ENCODE data around the gene FRYL. TPM values are rescaled to one million over a fixed set of nuclear protein-coding genes. Genes with fewer than 3 reads are reported as not detected.

Gene FRYL
- total and polyA plus RNA-seq, 12 donors: 16.5 to 64.4 (median 41.1) TPM

DNA sequence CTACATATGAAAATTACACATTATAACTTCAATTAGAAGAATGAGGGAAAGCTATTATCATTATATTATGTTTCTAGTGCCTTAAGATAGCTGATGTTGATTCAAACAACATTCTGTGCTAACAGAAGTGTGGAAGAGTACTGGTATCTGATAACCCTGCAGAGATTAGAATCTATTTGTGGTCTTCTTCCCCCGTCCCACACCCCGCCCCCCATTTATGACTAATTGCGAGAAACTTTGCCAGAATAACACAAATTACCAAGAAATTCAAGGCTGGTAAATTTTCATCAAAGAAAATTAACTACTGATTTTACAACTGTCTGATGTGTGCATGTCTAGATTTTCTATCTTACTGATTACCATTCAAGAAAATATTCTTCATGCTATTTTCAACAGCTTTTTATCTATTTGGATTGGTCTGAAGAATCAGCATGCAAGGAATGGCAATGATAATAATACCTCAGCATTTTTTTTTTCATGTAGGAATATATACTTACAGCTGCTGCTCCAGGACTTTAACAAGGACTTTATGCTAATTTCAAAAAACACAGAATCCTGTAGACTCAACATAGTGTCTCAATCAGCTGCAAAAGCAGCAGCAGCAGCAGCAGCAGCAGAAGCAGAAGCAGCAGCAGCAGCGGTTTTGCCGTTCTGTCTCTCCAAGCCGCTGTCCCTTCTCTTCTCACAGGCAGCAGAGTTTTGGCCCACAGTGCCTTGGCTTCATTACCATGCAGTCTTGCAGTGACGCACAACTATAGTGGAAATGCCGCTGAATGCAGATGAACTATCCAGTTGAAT is 126.7 kb downstream of the FRYL start:
- H3K4me3 ChIP-seq: peak overlapping the region in 1 of 4 donors; percentile 19
- TF ChIP-seq POLR2A (IDR thresholded peaks at IDR 0.05) (peak in 1 of 2 donors; percentile 59), CTCF (IDR thresholded peaks at IDR 0.05) (no peak)
- 18 to 31% (median 24%) methylated on average over 8 of the region's 8 CpGs for WGBS, 4 donors
- no peaks in the 10 kb centered on the region for H3K9me3 ChIP-seq (replicated peaks in 1 of 3)
- H3K4me1 ChIP-seq (replicated peaks in 1 of 2): peaks cover 26 to 43% of the 10 kb centered on the region in 2 donors
- peak overlapping the region in 4 of 5 donors; percentile 26 to 51 (median 30) for H3K27ac ChIP-seq
- intact Hi-C loops (cut with DNase I): no loop called here
- no peaks in the 10 kb centered on the region for H3K36me3 ChIP-seq (replicated peaks in 1 of 2)
- H3K27me3 ChIP-seq: no peaks in the 10 kb centered on the region
- DNase-seq: peak; percentile 55 to 77 (median 69)

DNA sequence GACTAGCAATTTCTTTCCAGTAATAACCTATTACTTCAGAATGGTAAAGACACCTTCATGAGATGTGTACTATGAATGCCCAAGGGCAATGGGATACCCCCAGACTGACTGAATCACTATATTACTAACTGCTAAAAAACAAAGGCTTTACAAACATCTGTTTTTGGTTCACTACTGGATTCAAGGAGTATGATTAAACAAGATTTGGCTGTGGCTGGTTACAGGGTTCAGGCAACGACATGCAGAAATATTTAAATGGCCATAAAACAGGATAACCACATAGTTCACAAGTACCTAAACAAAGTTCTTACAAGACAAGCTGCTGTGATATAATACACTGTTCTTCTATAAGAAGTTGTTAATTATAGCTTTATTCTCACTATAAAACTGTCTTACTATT is 128.2 kb downstream of the FRYL start:
- H3K9me3 ChIP-seq (replicated peaks in 1 of 3): no peaks in the 10 kb centered on the region
- H3K36me3 ChIP-seq (replicated peaks in 1 of 2): no peaks in the 10 kb centered on the region
- no peak overlapping the region for H3K4me3 ChIP-seq
- H3K27me3 ChIP-seq: no peaks in the 10 kb centered on the region
- H3K4me1 ChIP-seq (replicated peaks in 1 of 2): peaks cover 26 to 43% of the 10 kb centered on the region in 2 donors
- no peak overlapping the region for H3K27ac ChIP-seq
- DNase-seq: no peak
- TF ChIP-seq CTCF (IDR thresholded peaks at IDR 0.05): no peak
- no peak for TF ChIP-seq POLR2A (IDR thresholded peaks at IDR 0.05)
- WGBS, 4 donors: 81 to 92% (median 88%) methylated on average over 1 of the region's 1 CpG
- intact Hi-C loops (cut with DNase I): no loop called here

DNA sequence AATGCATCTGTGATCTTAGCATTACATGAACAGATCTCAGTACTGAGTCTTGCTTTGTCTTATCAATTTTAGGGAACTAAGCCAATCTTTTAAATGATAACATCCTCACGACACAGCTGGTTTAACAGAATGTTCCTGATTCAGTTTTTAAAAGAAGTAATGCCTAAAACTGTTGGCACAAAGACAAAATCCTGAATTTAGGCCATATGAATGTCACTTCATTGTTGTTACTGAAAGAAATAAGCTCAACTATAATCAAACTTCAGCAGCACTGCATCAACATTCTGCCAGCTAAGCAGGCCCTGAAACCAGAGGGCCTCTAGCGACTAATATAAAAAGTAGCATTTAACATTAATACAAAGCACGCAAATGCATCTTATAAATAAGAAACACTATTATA is 130.6 kb downstream of the FRYL start:
- intact Hi-C loops (cut with DNase I): no loop called here
- no peaks in the 10 kb centered on the region for H3K9me3 ChIP-seq (replicated peaks in 1 of 3)
- TF ChIP-seq CTCF (IDR thresholded peaks at IDR 0.05) (no peak), POLR2A (IDR thresholded peaks at IDR 0.05) (no peak)
- H3K27me3 ChIP-seq: no peaks in the 10 kb centered on the region
- WGBS, 4 donors: 59 to 63% (median 61%) methylated on average over 3 of the region's 3 CpGs
- no peaks in the 10 kb centered on the region for H3K36me3 ChIP-seq (replicated peaks in 1 of 2)
- H3K4me1 ChIP-seq (replicated peaks in 1 of 2): peaks cover 25 to 36% of the 10 kb centered on the region in 2 donors
- no peak overlapping the region for H3K27ac ChIP-seq
- no peak overlapping the region for H3K4me3 ChIP-seq
- DNase-seq: no peak

DNA sequence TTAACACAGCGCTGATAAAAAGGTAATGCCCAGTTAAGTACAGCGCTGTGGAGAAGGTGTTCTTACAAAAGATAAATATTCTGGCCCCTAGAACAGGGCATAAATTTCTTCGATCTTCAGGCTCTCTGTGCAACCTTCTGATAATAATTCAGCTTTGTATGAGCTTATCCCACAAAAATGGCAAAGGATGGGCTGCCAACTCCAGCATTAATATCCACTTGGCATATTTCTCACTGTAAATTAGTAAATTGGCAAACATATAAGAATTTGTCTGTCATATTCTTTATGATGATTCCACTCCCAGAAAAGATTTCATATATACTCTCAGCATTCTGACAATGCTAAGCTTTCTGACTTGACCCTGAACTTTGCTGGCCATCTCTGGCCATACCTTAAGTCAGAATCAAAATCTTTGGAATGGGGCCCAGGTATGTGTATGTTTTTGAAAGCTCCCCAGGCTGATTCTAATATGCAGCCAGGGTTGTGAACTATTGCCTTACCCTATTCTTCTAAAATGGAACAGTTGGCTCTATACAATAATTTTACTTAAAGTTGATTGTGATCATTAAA is 134.8 kb downstream of the FRYL start:
- intact Hi-C loops (cut with DNase I): no loop called here
- Histone ChIP-seq H3K27ac (no peak overlapping the region), H3K9me3 (replicated peaks in 1 of 3) (no peaks in the 10 kb centered on the region), H3K36me3 (replicated peaks in 1 of 2) (no peaks in the 10 kb centered on the region), H3K27me3 (no peaks in the 10 kb centered on the region), H3K4me3 (no peak overlapping the region), H3K4me1 (replicated peaks in 1 of 2) (peaks cover 13 to 28% of the 10 kb centered on the region in 2 donors)
- TF ChIP-seq POLR2A (IDR thresholded peaks at IDR 0.05) (no peak), CTCF (IDR thresholded peaks at IDR 0.05) (no peak)
- 86 to 95% (median 91%) methylated on average over 3 of the region's 3 CpGs for WGBS, 4 donors
- no peak for DNase-seq

Measured in adrenal gland (tissue), 12 donors.